Measurements from ENCODE around the gene PTPRN2.

The PTPRN2 gene

GRCh38 chr7:157827045-157827862, 760.4 kb downstream of the PTPRN2 start:
- no peak for DNase-seq (ENCODE audit: low read depth)
- TF ChIP-seq, protein P1, sequence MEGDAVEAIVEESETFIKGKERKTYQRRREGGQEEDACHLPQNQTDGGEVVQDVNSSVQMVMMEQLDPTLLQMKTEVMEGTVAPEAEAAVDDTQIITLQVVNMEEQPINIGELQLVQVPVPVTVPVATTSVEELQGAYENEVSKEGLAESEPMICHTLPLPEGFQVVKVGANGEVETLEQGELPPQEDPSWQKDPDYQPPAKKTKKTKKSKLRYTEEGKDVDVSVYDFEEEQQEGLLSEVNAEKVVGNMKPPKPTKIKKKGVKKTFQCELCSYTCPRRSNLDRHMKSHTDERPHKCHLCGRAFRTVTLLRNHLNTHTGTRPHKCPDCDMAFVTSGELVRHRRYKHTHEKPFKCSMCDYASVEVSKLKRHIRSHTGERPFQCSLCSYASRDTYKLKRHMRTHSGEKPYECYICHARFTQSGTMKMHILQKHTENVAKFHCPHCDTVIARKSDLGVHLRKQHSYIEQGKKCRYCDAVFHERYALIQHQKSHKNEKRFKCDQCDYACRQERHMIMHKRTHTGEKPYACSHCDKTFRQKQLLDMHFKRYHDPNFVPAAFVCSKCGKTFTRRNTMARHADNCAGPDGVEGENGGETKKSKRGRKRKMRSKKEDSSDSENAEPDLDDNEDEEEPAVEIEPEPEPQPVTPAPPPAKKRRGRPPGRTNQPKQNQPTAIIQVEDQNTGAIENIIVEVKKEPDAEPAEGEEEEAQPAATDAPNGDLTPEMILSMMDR (IDR thresholded peaks at IDR 0.05; ENCODE audit: low read depth, low read length, missing control alignments) = no peak
- H3K4me3 ChIP-seq (ENCODE audit: low read depth, low read length) = no peak overlapping the region

DNA sequence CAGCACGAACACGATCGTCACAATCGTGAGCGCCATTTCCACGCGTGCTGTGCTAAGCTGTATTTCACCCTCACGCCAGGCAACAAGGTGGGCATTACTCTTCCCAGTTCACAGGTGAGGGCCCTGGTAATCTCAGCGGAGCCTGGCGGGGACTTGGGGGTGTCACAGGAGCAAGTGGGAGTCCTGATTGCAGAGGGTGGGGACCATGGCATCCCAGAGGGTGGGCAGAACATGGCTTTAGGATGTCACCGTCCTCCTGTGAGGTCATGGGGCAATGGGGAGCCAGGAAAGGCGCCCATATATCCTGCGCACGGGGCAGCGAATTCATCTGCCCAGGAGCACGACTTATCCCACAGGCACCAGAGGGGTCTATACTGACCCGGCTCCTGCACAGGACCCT, 761.1 kb downstream of the PTPRN2 start:
- H3K4me3 ChIP-seq (ENCODE audit: low read depth, low read length) = no peak overlapping the region
- no peak for DNase-seq (ENCODE audit: low read depth)
- TF ChIP-seq, protein P1 (IDR thresholded peaks at IDR 0.05; ENCODE audit: low read depth, low read length, missing control alignments) = no peak

DNA sequence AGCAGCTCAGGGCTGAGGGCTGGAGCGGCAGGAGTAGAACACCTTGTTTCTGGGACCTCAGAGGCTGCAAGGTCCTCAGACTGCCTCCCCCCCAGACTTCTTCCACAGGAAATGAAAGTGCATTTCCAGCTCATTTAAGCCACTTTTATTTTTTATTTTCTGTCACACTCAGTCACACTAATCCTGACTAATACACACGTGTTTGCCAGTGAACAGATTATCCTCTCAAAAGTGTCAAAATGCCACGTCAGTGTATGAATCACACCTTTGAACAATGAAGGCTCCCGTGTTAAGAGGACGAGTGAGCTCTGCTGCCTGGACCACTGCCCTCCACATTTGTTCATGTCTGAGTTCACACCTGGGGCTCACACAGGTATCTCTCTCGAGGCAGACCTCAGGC, 762.3 kb downstream of the PTPRN2 start:
- H3K4me3 ChIP-seq (ENCODE audit: low read depth, low read length) = no peak overlapping the region
- TF ChIP-seq, protein P1 (IDR thresholded peaks at IDR 0.05; ENCODE audit: low read depth, low read length, missing control alignments) = no peak

GRCh38 chr7:157824819-157825121, 762.9 kb downstream of the PTPRN2 start:
- TF ChIP-seq, protein P1 (IDR thresholded peaks at IDR 0.05; ENCODE audit: low read depth, low read length, missing control alignments) = no peak
- no peak overlapping the region for H3K4me3 ChIP-seq (ENCODE audit: low read depth, low read length)
- DNase-seq (ENCODE audit: low read depth) = no peak

More for the DNA sequence above, 762.3 kb downstream of the PTPRN2 start:
- no peak for DNase-seq (ENCODE audit: low read depth)

DNA sequence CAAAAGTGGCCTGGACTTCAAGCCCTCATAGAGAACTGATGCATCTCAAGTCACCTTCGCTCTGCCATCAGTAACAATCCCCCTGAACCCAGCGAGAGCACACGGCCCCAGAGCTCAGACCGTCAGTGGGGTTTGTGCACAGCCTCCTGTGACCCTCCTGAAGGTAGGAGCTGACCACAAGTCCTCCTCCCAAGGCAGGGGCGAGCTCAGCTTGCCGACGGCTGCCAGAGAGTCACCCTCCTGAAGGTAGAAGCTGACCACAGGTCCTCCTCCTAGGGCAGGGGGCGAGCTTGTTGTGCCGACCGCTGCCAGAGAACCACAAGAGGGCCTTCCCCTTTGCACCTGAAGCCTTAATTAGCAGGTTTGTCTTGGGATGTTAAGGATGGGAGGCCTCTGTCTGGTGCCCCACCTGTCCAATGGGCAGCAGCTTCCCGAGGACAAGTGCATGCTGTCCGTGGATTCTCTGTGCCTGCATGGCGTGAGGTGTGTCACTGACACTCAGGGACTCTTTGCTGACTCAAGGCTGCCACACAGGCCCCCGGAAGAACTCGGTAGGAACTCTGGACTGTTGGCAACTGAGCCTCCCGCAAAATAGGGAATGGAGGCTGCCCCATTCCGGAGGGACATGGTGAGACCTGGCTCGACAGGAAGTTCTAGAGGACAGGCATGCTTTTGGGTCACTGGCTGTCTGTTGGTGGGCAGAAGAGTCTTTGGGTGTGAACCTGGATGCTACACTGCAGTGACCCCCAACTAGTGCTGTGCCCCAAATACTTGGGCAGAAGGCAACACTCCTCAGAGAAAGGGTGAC, 763.4 kb downstream of the PTPRN2 start:
- DNase-seq (ENCODE audit: low read depth) = no peak
- TF ChIP-seq, protein P1 (IDR thresholded peaks at IDR 0.05; ENCODE audit: low read depth, low read length, missing control alignments) = no peak
- H3K4me3 ChIP-seq (ENCODE audit: low read depth, low read length) = no peak overlapping the region

DNA sequence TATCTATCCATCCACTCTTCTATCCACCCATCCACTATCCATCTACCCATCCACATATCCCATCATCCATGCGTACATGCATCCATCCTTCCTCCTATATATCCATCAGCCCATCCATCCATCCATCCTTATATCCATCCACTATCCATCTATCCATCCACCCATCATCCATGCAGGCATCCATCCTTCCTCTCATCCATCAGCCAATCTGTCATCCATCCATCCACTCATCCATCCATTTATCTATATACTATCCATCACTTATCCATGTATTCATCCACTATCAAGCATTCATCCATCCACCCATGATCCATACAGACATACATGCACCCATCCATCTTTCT, 765.0 kb downstream of the PTPRN2 start:
- no peak overlapping the region for H3K4me3 ChIP-seq (ENCODE audit: low read depth, low read length)
- DNase-seq (ENCODE audit: low read depth) = no peak
- TF ChIP-seq, protein P1 (IDR thresholded peaks at IDR 0.05; ENCODE audit: low read depth, low read length, missing control alignments) = no peak
